GM18508 (cell line): Measurements from ENCODE around the gene MYH13.

Source experiments
- ATAC-seq: cut with Tn5 transposase; IDR thresholded peaks from one replicate; pipeline ENCODE4 v1.9.1; 2021; ENCODE audit warnings: moderate number of reproducible peaks; ENCODE audit not compliant: insufficient read depth, unreplicated experiment

Gene MYH13

DNA sequence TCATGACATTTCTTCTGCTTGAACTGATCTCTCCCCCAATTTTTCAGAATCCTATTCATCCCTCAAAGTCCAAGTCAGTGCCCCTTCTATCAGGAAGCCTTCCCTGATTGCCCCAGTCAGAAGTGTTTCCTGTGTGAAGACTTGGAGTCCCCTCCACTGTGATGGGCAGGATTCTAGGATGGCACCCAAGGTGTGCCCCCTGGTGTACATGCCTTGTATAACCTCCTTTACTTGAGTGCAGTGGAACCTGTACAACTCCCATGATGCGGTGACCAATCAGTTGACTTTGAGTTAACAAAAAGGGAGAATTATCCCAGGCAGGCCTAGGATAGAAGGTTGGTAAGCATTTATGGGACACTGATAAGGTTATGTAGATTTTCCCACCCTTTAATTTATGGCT lies 23.4 kb downstream of the MYH13 start:
- no peak for ATAC-seq

DNA sequence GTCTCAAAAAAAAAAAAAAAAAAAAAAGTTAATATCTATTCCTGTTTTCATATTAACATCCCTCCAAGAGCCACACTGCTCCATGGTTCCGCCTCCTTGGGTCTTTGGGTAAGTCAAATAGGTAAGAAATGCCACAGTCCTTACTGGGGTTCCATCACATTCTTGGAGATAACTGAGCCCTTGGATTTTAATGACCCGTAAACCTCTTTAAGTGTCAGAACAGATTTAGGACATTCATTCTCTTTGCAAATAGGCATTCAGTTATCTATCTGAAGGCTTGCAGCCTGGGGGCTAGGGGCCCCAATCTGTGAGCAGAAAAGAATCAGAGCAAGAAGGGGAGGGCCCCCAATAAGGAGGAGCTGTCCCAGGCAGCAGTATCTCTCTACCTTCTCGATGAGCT lies 28.0 kb downstream of the MYH13 start:
- no peak for ATAC-seq

DNA sequence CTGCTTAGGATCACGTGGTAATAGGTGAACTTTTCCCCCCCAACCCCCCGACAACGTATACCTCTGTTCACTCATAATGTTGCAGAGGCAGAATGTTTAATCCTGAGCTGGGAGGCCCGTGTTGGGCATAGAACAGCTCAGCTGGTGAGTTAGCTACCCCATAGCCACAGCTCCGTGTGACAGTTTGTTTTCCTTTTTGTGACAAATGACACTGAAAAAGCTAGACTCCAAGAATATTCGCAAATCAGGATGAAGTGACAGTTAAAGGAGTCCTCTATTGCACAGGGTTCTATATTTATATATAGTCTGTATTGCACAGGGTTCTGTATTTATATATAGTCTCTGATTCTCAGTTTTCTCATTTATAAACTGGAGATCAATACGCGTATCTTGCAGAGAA lies 33.8 kb downstream of the MYH13 start:
- no peak for ATAC-seq

DNA sequence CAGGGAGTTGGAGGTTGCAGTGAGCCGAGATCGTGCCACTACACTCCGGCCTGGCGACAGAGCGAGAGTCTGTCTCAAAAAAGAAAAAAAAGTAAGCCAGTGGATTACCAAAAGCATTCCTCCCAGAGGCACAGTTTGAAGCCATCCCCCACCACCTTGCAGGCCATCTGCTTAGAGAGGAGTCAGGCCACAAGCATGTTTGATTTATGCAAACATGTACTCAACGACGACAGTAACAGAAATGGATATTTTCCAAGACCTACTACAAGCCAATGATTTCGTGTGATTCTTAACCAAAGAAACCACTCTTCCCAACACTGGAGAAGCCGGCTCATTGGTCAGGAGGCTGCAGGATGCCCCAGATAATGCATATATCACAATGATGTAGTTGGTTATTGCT lies 34.8 kb downstream of the MYH13 start:
- ATAC-seq: no peak

DNA sequence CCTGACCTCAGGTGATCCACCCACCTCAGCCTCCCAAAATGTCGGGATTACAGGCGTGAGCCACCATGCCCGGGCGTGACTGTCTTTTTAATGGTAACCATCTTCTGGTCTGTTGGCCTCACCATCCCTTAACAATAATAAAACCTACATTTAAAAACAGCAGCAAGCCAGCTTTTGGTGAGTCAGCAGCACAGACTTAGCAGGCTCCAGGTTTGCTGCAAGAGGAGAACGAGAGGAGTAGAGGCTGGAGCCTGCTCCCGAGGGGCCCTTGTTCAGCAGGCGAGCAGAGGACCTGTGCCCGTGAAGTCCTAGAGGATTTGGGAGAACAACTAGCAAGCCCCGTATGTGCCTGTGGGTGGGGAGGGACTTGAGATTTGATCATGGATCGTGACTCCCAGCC lies 35.7 kb downstream of the MYH13 start:
- ATAC-seq: no peak

DNA sequence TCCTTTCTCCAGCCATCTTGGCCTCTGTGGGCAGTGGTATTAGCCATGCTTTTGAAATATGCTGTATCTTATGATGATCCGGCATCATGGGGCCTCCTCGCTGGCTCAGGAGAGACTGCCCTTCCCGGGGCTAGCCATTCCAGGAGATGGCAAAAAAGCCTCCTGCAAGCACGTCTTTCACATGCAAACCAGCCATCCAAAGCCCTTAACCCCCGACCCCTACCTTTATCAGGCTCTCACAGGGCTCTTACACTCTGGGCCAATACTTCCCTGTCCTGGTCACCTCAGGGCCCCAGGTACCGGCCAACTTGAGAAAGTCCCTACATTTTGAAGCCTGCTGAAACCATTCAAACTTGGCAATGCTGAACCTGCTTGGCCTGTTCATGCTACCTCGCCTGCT lies 36.4 kb downstream of the MYH13 start:
- ATAC-seq: no peak

DNA sequence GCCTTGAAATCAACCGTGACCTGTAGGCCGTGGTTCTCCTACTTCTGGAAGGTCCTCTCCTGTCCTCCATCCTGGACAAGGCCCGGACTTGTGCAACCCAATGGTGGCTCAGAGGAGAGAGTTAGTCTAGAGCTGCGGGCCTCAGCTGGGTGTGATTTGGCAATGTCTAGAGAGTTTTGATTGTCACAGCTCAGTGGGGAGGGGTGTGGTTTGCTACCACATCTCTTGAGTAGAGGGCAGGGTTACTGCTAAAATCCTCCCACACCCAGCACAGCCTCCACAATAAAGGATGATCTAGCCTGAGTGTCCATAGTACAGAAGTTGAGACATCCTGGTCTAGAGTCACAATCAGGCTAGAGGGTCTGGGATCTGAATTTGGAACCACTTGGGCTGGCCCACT lies 40.3 kb downstream of the MYH13 start:
- ATAC-seq: no peak

DNA sequence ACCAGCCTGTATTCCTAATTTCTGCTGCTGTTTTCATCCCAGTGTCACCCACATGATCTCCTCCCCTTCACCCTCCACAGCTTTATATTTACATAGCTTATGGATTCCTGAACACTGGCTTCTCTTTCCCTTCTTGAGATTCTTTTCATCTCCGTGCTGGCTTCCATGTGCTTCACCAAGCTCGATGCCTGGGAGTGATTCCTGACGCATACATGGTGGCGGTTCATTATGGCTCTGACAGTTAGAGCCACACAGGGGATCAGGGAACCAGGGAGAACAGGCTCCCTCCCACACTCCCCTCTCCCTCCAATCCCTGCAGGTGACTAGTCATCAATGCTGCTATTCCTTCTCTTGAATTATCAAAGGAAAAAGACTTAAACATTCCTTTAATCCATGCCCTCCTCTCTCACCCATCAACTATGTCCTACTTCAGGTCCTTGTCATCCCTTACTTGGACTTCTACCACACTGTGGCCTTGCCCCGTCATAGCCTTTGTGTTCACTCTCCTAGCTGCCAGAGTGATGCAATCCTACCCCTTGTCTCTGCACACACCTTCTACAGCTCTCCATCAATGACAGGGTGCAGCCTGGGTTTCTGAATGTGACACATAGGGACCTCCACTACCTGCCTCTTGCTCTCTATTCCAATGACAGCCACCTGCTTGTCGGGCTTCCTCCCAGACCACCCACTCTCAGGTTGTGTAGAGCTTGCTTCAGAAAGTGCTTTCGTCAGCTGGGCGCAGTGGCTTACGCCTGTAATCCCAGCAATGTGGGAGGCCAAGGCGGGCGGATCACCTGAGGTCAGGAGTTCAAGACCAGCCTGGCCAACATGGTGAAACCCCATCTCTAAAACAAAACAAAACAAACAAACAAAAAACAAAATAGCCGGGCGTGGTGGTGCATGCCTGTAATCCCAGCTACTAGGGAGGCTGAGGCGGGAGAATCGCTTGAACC lies 43.6 kb downstream of the MYH13 start:
- no peak for ATAC-seq

DNA sequence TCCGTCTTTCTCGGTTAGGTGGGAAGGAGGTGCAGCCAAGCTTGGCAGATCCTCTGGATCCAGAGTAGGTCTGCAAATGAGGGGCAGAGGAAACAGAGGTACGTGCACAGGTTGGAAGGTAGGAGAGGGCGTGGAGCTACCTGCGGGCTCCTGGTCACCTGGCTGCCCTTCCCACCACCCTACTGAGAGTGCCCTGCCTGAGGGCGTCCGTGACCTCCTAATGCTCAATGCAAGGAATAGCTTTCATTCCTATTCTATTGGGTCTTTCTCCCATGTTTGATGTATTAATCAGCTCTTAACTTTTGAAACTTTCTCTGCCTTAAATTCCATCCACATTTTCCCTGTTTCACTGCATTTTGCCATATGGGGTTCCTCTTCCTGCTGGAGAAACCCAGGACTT lies 44.6 kb downstream of the MYH13 start:
- no peak for ATAC-seq

DNA sequence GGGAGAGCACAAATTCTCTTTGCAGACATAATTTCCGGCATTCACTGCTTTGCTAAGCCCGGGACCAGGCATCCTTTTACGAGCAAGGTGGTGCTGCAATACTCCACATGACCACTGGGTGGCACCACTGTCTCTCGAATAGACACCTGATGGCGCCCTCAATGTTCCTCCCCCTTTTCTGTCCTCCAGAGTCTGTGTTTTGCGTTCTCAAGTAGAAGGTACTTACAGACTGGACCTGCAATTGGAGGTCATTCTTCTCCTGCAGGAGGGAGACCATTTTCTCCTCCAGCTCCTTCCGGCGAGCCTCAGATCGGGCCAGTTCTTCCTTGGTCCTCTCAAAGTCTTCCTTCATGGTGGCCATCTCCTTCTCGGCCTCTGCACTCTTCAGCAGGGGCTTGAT lies 45.2 kb downstream of the MYH13 start:
- ATAC-seq: no peak

DNA sequence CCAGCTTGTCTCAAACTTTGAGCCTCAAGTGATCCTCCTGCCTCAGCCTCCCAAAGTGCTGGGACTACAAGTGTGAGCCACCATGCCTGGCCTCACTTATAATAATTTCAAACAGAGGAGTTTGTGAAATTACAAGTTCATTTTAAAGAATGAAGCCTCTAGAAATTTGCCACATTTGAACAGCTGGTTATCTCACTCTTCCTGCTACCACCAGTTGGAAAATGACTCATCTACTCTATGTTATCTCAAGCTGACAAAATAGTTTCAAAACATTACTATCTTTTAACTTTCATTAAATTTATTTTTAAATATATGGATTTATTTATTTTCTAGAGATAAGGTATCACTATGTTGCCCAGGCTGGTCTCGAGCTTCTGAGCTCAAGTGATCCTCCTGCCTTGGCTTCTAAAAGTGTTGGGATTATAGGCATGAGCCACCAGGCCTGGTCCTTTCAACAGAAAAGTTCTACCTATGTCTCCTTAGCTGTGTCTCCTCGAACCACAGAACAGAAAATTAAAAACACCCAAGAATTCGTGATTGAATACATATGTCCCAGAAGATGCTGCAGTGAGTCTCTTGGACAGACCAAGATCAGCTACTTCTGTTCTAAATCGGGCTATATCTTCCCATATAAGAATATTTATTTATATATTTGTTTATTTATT lies 47.6 kb downstream of the MYH13 start:
- no peak for ATAC-seq

DNA sequence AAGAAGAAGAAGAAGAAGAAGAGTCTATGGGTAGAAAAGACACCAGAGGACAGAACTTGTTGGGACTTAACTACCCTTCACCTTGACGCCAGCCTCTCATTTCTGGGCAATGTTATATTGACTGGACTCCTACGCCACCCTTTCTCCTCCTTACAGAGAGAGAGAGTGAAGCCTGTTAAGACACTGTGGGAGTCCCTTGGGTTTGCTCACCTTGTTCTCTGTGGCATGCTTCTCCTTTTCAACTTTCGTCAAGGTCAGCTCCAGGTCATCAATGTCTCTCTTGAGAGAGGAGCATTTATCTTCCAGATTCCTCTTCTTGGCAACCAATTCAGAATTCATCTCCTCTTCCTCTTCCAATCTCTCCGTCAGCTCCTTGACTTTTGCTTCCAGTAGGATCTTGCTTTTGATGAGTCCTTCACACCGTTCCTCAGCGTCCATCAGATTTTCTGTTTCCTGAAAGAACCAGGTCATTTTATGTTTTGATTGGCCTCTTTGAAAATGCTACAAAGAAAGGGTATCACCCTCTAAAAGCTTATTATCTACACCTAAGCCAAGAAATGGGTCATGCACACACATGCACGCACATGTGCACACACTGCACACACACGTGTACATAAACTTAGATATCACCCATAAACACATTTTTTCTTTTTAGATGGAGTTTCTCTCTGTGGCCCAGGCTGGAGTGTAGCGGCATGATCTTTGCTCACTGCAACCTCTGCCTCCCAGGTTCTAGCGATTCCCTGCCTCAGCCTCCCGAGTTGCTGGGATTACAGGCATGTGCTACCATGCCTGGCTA lies 48.8 kb downstream of the MYH13 start:
- no peak for ATAC-seq

DNA sequence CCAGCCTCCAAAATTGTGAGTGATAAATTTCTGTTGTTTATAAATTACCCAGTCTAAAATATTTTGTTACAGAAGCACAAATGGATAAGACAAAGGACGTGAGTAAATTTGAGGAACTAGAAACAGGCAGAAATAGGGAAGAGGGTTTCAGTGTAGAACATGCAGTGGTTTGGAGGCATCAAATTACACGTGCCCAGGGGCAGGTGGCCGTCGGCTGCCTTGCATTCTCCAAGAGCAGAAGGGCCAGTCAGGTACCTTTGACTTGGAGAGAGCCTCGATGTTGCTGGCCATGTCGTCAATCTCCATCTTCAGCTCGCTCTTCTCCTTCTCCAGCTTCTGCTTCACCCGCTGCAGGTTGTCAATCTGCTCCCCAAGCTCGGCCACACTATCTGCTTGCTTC lies 54.3 kb downstream of the MYH13 start:
- no peak for ATAC-seq

DNA sequence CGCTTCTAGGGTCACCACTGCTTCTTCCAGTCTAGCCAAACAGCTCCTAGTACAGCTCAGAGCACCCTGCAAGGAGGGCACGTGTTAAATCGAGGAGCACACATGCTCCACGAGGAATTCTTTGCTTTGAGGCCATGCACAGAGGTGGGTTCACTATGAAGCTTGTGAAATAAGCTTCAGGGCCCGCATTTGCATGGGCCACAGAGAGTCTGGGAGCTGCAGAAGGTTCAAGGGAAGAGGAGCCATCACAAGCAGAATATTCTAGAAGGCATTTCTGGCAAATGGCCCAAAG lies 55.3 kb downstream of the MYH13 start:
- ATAC-seq: no peak

DNA sequence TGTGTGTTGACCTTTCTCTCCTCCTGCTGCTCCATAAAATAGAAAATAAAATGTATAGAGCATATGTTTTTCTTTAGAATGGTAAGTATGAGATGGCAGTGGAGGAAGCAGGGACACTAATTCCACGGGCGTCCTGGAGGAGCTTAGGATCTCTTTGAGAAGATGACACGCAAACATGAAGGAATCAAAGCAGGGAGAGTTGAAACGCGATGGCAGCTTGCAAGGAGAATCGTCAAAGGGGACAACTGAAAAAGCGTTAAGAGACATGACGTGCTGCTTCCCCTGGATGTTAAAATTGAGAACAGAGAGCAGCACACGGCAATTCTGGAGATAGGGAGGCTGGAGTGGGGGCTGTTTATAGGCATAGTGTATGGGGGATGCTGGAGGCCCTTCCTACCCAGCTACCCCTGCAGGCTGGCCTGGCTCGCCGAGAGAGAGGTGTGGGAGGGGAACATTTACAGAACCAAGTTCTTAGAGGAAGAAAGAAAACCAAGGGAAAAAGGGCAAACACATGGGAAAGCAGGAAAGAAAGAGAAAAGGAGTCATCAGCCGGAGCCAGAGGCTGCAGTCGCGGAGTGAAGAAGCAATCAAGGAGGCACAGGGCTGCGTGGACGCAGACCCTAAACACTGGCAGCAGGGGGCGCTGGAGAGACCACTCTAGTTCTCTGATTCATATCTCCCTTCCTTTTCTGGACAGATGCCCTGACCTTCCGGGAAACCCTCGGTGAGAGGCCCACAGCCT lies 55.8 kb downstream of the MYH13 start:
- no peak for ATAC-seq

DNA sequence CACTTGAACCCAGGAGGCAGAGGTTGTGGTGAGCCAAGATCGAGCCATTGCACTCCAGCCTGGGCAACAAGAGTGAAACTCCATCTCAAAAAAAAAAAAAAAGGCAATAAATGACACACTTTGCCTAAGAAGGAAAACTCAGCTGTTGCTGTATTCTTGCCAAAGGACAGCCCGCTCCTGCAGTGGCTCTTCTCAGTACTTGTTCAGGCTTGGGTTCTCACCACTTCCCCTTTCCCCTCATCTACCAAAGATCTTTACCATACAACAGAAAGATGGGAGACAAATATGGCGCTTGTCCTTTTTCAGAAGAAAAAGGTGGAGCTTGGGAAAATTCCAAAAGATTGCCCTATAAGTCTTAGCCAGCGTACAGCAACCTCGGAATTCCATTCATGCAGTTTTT lies 58.5 kb downstream of the MYH13 start:
- no peak for ATAC-seq

DNA sequence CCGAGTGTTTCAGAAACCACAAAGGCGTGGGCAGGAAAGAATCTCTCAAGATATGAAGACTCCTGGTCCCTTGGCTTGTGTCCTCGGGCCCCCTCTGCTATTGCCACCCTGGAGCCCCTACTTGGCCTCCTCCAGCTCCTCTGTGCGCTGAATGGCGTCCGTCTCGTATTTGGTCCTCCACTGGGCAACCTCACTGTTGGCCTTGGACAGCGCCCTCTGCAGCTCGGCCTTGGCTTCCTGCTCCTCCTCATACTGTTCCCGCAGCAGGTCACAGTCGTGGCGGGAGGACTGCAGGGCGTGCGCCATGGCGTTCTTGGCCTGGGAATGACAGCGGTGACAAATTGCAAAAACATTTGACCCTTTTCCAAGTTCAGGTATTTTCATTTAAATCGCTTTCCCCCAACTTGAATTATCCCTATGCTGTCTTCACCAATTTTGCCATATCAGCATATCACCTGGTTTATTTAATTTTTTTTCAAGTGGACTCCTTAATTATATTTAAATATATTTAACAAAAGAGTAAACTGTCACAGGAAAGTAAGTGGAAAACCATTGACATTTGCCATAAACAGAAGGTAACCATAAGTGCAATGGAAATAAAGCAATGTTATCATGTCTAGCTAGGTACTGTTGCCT lies 59.7 kb downstream of the MYH13 start:
- ATAC-seq: no peak

DNA sequence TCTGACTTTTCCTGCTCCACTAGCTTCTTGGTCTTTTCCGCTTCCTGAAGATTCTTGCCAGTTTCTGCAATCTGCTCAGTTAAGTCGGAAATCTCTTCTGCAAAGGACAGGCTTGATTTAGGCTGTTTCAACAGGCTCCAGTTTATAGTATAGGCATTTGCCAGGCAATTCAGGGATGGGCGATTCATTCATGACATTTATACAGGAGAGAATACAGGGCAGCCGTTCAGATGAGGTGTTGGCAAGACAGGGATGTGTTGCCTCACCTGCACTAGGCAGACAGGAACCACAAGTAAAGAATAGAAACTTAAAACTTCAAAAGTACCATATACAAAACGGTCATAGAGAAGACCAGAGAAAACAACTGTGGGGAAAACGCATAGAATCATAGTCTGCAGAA lies 61.7 kb downstream of the MYH13 start:
- ATAC-seq: no peak

DNA sequence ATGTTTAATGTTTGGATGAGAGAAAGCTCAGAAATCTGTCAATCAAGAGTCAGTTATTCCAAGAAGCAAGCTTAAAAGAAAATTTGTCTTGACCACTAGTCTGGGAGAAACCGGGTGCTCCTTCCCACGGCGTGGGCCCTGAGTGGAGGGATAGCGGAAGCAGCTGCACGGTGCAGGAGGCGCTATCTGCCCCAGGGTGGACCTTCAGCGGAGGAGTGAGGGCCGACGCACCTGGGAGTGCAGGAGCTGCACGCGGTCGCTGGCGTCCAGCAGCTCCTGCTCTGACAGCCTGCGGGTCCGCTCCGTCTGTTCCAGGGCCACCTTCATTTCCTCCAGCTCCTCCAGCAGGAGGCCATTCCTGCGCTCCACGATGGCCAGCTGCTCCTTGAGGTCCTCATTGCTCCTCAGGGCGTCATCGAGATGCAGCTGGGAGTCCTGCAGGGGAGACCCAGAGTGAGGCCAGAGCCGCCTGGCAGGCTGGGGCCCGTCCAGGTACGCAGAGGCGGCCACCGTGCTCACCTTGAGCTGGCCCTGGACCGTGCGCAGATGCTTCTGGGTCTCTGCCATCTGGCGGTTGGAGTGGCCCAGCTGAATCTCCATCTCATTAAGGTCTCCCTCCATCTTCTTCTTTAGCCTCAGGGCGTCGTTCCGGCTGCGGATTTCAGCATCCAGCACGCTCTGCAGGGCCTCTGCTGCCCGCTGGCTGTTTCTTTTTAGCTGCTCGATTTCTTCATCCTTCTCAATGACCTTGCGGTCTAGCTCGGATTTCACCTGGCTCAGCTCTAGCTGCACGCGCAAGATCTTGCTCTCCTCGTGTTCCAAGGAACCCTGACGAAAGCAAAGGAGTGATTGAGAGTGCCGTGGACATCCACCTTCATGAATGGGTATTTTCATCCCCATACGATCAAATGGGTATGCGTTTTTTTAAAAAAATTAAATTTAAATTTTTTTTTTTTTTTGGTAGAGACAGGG lies 63.5 kb downstream of the MYH13 start:
- ATAC-seq: no peak
